Measurements from ENCODE around the gene CBS. TPM values are rescaled to one million over a fixed set of nuclear protein-coding genes. Genes with fewer than 3 reads are reported as not detected.

CBS gene
- total RNA-seq, 1 donor from 2014 or later: 56.9 TPM

DNA sequence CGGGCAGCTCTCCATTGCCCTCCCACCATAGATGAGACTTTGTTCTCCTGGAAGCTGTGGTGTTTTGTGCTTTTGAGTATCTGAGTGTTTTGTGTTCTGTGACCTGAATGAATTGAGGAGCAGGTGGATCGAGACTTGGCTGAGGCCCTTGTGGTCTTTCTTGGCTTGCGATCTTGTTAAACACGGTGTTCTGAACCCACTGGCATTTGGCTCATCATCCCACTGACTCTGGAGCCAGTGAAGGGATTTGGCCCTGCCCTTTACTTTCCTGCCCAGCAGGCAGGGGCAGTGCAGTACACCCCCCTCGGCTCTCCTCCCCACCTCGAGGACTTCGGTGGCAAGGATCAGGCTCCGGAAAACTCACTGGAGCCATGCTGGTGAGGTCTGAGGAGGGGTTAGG lies 70.7 kb downstream of the CBS start:
- no peak overlapping the region for H3K4me3 ChIP-seq
- H3F3A ChIP-seq (ENCODE audit: low read depth): no peaks in the 10 kb centered on the region
- Mint-ChIP-seq H3K4me3 (no peak overlapping the region), H3K27ac (no peak overlapping the region), H3K9me3 (peaks cover 12% of the 10 kb centered on the region), H3K4me1 (no peaks in the 10 kb centered on the region), H3K27me3 (ENCODE audit: insufficient read depth, low read depth) (peaks cover 2% of the 10 kb centered on the region), H3K36me3 (peaks cover 28% of the 10 kb centered on the region)
- H3K79me2 ChIP-seq (ENCODE audit: low read depth): no peaks in the 10 kb centered on the region
- no peaks in the 10 kb centered on the region for H3K36me3 ChIP-seq
- DNase-seq (ENCODE audit: low spot score): no peak
- no peak overlapping the region for H3K9ac ChIP-seq
- no peak overlapping the region for H3K4me2 ChIP-seq
- H4K20me1 ChIP-seq (ENCODE audit: low read depth): no peaks in the 10 kb centered on the region
- H3K27me3 ChIP-seq: no peaks in the 10 kb centered on the region
- H2AFZ ChIP-seq (replicated peaks): no peak overlapping the region
- H3K4me1 ChIP-seq: no peaks in the 10 kb centered on the region
- H3K9me3 ChIP-seq (ENCODE audit: low read depth): no peaks in the 10 kb centered on the region
- TF ChIP-seq EZH2 (IDR thresholded peaks at IDR 0.05) (no peak), EZH2phosphoT487 (IDR thresholded peaks at IDR 0.05) (no peak)
- TF ChIP-seq, protein P1, sequence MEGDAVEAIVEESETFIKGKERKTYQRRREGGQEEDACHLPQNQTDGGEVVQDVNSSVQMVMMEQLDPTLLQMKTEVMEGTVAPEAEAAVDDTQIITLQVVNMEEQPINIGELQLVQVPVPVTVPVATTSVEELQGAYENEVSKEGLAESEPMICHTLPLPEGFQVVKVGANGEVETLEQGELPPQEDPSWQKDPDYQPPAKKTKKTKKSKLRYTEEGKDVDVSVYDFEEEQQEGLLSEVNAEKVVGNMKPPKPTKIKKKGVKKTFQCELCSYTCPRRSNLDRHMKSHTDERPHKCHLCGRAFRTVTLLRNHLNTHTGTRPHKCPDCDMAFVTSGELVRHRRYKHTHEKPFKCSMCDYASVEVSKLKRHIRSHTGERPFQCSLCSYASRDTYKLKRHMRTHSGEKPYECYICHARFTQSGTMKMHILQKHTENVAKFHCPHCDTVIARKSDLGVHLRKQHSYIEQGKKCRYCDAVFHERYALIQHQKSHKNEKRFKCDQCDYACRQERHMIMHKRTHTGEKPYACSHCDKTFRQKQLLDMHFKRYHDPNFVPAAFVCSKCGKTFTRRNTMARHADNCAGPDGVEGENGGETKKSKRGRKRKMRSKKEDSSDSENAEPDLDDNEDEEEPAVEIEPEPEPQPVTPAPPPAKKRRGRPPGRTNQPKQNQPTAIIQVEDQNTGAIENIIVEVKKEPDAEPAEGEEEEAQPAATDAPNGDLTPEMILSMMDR (IDR thresholded peaks at IDR 0.05): no peak
- H3K27ac ChIP-seq: no peak overlapping the region

Other genes starting within 250 kb of the CBS start
- 5.7 and 14.6 TPM in 2 replicates for gene WDR4, start 196.3 kb downstream of the CBS start, total RNA-seq (ENCODE audit: low replicate concordance)
- gene NDUFV3, start 182.5 kb downstream of the CBS start, total RNA-seq (ENCODE audit: low replicate concordance): 16.7 and 24.4 TPM in 2 replicates
- 0.19 TPM in 1 of 2 replicates, not detected in the other for gene ERVH48-1, start 150.2 kb downstream of the CBS start, total RNA-seq (ENCODE audit: low replicate concordance)
- gene PKNOX1, start 101.3 kb downstream of the CBS start, total RNA-seq (ENCODE audit: low replicate concordance): 10.3 and 11.0 TPM in 2 replicates
- 52.6 and 63.0 TPM in 2 replicates for gene U2AF1, start 31.7 kb upstream of the CBS start, total RNA-seq (ENCODE audit: low replicate concordance)
- gene CRYAA, start 93.2 kb upstream of the CBS start, total RNA-seq (ENCODE audit: low replicate concordance): not detected in 2 replicates

Measured in neural progenitor cell (in vitro differentiated cells).